ENCODE results near the gene FCGR3A.
A peak's percentile ranks its signal among the peaks of the same experiment; 100 is the strongest.
"Not testable (repeated sequence)": the region's sequence is repeated elsewhere in the genome, so short reads cannot be mapped to it uniquely, and the experiment has no call there.

Gene FCGR3A

DNA sequence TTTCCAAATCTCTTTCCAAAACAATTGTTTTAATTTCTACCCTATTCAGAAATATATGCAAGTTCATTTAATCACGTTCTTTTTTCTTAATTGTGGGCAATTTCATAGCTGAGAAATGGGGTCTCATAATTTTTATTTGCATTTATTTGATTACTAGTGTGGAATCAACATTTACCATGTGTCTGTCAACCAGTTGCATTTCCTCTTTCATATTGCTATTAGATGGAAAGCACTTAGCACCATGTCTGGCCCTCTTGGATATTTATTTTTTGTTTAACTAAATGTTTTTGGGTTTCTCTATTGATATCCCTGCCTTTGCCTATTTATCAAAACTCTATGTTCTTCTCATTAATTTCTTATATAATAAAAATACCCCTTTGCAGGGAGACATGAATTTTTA is 13.9 kb upstream of the FCGR3A start:
- DNase-seq (ENCODE audit: low read depth, low spot score); H3K4me3 ChIP-seq (ENCODE audit: low read depth, low read length); in situ Hi-C loops (cut with HindIII; ENCODE audit: low sequenced_read_pairs): not testable (repeated sequence)

DNA sequence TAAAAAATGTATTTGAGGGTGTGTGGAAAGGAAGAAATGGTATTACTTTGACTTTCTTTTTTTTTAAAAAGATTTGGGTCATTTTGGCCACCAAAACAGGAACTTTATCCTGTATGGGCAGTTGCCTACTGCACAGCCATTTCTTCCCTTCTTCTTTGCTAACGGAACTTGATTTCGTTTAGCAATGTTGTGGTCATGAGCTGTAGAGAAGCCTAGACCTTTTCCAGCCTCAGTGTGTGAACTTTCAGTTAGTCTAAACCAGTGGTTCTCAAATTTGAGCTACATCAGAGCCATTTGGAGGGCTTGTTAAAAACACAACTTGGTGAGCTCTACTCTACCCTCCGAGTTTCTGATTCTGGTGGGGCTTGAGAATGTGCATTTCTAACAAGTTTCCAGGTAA is 12.8 kb upstream of the FCGR3A start:
- in situ Hi-C loops (cut with HindIII; ENCODE audit: low sequenced_read_pairs); H3K4me3 ChIP-seq (ENCODE audit: low read depth, low read length); DNase-seq (ENCODE audit: low read depth, low spot score): not testable (repeated sequence)

DNA sequence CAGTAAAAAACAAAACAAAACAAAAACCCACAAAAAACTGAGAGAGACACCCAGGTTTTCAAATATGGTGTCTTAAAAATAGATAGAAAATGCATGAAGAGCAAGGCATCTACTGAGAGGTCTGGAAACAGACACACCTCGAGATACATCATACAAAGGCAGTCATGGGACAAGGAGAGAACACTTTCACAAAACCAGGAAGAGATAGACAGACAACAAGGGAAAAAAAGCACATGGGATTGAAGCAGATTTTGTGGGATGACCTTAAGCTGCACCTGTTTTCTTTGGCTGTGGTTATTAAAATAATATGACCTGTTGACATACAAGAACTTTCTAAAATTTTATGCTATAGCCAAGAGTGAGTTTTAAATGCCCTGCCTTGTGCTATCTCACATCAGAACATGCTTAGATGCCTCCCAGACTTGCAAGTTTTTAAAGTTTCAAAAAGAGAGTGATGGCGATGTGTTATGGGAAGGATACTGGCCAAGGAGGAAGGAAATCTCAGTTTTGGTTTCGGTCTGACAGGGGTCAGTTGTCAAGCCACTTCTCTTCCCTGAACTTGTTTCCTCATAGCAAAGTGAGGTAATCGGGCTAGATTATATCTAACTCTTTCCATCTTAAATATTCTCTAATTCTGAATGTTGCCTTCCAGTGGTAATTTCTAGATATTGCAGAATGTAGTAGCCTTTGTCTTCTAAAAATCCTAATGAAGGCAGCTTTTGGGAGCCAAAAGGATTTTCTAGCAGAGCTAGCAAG is 11.5 kb upstream of the FCGR3A start:
- in situ Hi-C loops (cut with HindIII; ENCODE audit: low sequenced_read_pairs); H3K4me3 ChIP-seq (ENCODE audit: low read depth, low read length); DNase-seq (ENCODE audit: low read depth, low spot score): not testable (repeated sequence)

DNA sequence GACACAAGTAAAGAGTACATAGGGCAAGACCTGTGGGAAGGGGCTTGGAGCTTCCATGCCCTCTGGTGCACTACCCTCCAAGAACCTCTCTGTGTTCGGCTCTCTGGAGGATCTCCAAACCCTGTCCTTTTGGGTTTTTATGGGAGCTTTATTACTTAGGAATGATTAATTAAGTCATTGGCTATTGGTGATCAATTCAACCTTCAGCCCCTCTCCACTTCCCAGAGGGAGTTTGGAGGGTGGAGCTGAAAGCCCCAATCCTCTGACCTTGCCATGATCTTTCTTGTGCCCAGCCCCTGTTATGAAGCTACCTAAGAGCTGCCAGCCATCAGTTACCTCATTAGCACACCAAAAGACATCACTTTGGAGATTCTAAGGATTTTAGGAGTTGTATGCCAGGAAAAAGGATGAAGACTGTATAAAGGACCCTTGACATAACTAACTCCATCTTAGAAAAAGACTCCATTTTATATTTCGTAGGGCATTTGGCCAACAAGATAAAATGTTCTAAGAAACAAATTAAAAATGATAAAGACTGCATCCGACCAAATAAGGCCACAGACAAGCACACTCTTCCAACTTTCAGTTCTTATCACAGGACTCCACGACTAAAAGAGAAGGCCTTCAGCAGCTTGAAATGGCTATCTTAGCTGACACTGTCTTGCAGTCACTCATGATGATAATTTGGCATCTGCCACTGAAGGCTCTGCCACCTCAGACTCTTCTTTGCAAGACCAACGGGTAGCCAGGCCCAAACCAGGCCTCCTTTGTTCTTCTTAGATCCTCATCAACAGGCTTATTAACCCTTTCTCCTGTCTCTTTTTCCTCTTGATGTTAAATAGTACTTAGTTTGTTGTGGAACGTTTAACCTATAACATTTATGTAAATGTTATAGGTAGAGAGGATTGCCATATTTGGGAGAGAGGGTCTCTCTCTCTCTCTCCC is 8.2 kb upstream of the FCGR3A start:
- in situ Hi-C loops (cut with HindIII; ENCODE audit: low sequenced_read_pairs); DNase-seq (ENCODE audit: low read depth, low spot score); H3K4me3 ChIP-seq (ENCODE audit: low read depth, low read length): not testable (repeated sequence)

DNA sequence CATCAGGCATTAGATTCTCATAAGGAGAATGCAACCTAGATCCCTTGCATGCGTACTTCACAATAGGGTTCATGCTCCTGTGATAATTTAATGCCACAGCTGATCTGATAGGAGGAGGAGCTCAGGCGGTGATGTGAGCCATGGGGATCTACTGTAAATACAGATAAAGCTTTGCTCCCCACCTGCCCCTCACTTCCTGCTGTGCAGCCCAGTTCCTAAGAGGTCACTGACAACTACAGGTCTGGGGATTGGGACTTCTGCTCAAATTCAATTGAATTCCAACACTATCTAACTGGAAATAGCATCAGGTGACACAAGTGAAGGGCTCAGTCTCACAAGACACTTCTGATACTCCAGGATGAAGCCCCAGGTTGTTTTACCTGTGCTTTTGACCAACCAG is 7.4 kb upstream of the FCGR3A start:
- H3K4me3 ChIP-seq (ENCODE audit: low read depth, low read length); in situ Hi-C loops (cut with HindIII; ENCODE audit: low sequenced_read_pairs); DNase-seq (ENCODE audit: low read depth, low spot score): not testable (repeated sequence)

DNA sequence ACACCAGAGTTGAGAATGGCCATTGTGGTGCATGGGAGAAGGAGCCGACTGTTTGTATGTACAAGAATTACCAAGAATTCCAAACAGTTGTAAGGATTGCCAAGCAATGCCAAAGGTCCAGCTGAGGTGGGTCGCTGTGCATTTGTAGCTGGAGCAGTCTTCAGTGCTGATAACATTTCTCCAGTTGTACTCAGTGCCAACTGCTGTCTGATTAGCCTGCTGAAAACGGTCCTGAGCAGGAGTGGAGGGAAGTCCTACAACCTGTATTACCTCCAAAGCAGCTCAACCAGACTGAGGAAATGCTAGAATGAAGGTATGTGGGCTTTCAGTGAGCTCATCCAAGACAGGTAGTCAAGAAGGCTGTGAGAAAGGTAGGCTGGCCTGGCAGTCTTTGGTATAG is 6.5 kb upstream of the FCGR3A start:
- in situ Hi-C loops (cut with HindIII; ENCODE audit: low sequenced_read_pairs); DNase-seq (ENCODE audit: low read depth, low spot score); H3K4me3 ChIP-seq (ENCODE audit: low read depth, low read length): not testable (repeated sequence)

DNA sequence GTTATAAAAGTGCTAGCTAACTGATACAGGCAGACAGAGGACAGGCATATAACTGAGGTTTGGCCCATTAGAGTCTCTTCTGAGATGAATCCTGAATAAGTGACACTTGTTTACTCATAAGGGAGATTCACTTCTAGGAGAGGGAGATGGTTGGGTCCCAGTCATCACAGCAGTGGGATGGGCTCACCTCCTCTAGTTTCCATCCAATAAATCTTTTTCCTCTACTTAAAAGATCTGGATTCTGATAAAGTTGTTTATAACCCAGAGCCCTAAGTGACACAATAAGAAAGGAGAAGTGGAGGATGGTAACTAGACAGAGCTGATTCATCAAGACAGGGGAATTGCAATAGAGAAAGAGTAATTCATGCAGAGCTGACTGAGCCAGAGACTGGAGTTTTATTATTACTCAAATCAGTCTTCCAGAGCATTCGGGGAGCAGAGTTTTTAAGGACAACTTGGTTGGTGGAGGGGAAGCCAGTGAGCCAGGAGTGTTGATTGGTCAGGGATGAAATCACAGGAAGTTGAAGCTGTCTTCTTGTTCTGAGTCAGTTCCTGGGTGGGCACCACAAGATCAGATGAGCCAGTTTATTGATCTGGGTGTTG is 5.3 kb upstream of the FCGR3A start:
- in situ Hi-C loops (cut with HindIII; ENCODE audit: low sequenced_read_pairs); DNase-seq (ENCODE audit: low read depth, low spot score): not testable (repeated sequence)

DNA sequence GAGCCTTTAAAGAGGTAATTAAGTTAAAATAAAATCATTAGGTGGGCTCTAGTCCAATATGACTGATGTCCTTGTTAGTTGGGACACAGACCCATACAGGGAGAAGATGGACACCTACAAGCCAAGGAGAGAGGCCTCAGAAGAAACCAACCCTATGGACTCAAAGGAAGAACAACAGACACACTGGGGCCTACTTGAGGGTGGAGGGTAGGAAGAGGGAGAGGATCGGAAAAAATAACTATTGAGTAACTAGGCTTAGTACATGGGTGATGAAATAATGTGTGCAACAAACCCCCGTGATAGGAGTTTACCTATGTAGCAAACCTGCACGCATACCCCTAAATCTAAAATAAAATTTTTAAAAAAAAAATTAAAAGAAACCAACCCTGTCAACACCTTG is 4.7 kb upstream of the FCGR3A start:
- in situ Hi-C loops (cut with HindIII; ENCODE audit: low sequenced_read_pairs); DNase-seq (ENCODE audit: low read depth, low spot score); H3K4me3 ChIP-seq (ENCODE audit: low read depth, low read length): not testable (repeated sequence)

More for the DNA sequence above, 5.3 kb upstream of the FCGR3A start:
- not testable (repeated sequence) for H3K4me3 ChIP-seq (ENCODE audit: low read depth, low read length)

DNA sequence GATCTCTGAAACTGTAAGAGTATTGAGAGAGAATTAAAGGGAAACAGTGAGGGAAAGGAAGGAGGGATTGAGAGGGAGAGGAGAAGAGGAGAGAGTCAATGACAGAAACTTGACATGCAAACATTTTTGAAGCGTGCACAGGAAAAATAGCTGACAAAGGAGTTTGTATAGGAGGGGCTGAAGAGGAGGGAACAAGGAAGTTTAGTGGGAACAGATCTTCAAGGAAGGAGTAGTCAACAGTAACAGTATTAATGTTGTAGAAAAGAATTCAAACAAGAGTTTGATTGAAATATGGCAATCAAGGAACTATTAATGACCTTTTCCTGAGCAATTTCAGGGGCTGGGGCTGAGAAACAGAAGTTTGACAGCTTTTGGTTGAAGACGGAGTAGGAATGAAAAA is 4.0 kb upstream of the FCGR3A start:
- H3K4me3 ChIP-seq (ENCODE audit: low read depth, low read length); in situ Hi-C loops (cut with HindIII; ENCODE audit: low sequenced_read_pairs); DNase-seq (ENCODE audit: low read depth, low spot score): not testable (repeated sequence)

DNA sequence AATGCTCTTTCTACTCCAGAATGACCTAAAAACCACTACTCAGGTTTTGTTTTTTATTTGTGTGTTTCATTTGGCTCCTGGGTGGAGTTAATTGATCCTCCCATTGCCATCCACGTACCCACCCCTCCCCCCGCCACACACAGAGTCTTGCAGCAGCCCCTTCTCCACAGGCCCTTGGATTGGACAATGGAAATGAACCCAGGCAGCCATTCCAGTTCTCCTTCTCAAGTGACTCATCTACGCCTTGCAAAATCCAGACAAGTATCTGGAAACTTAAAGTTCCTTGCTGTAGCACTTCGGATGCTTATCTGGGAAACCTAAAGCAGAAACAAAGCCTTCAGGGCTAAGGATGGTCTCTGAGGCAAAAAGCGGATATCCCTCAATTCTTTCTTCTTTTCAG is 1.3 kb upstream of the FCGR3A start:
- H3K4me3 ChIP-seq (ENCODE audit: low read depth, low read length); in situ Hi-C loops (cut with HindIII; ENCODE audit: low sequenced_read_pairs); DNase-seq (ENCODE audit: low read depth, low spot score): not testable (repeated sequence)

DNA sequence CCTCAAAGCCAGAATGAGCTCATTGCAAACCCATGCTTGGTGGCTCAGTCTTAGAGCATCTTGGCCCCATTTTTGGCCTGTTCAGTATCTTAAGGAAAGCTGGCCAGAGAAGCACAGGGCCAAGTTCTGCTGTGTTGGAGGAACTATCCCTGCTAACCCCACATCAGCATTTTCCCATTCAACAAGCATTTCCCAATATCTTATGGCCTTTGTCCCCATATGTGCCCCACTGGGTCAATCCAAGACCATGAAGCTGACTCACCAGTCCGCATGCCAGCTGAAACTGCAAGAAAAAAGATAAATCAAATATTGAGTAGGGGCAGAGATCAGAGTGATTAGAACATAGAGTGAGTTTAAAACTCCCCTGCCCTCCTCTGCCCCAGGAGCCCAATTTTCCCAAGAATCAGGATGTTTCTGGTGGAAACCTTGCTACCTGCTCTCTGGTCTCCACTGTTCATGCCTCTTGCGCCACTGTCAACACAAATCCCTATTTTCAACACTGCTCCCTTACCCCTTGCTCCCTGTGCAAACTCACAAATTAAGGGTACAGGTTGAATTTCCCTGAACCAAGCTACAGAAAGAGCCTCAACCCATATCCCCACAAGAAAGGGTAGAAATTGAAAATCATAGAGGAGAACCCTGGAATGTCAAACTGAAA is 740 bp downstream of the FCGR3A start:
- DNase-seq (ENCODE audit: low read depth, low spot score); H3K4me3 ChIP-seq (ENCODE audit: low read depth, low read length); in situ Hi-C loops (cut with HindIII; ENCODE audit: low sequenced_read_pairs): not testable (repeated sequence)

DNA sequence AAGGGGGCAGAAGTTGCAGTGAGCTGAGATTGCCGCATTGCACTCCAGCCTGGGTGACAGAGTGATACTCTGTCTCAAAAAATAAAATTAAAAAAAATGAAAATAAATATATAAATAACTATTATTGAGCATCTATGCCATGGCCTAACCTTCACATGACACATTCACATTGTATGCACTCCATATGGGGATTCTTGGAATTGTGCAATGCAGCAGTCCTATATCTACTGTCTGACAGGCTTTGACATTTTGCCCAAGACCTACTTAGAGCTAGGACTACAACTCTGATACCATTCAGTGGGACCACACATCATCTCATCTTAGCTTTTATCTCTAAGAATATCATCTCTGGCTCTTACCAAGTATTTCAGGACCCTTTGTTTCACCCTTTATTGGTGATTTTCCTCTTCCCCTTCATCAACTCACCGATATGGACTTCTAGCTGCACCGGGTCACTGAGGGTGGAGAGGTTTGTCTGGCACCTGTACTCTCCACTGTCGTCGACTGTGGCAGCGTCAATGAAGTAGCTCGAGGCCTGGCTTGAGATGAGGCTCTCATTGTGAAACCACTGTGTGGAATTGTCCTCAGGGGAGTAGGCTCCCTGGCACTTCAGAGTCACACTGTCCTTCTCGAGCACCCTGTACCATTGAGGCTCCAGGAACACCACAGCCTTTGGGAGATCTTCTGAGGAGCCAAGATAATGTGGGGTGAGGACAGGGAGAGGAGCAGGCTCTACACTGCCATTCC is 1.4 kb downstream of the FCGR3A start:
- DNase-seq (ENCODE audit: low read depth, low spot score); H3K4me3 ChIP-seq (ENCODE audit: low read depth, low read length); in situ Hi-C loops (cut with HindIII; ENCODE audit: low sequenced_read_pairs): not testable (repeated sequence)

DNA sequence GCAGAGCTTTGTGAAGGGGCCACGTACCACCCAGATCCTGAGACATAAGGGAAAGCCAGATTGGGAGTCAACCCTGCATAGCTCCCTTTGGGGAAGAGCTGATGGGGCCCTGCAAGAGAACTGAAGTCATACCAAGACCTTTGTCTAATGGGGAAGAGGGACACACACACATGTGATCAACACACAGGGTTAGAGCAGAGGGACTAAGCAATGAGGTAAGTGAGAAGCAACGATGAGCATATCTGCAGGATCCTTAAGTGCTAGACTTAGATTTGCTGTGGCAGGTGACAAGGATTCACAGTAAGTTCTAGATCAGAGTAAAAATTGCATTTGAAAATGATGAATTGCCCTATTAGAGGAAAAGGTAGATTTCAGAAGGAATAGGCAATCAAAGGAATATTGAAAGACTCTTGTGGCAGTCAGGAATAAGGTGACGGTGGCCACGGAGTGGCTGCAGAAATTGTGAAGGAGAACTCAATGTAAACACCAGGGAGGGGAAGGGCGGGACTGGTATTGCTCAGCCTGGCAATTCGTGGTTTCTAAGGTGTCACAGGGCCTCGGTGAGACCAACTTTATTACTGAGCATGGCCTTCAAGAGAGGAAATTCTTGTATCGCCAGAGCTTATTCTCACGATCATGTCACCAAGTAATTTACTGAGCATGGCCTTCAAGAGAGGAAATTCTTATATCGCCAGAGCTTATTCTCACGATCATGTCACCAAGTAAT is 4.5 kb downstream of the FCGR3A start:
- DNase-seq (ENCODE audit: low read depth, low spot score); H3K4me3 ChIP-seq (ENCODE audit: low read depth, low read length); in situ Hi-C loops (cut with HindIII; ENCODE audit: low sequenced_read_pairs): not testable (repeated sequence)

DNA sequence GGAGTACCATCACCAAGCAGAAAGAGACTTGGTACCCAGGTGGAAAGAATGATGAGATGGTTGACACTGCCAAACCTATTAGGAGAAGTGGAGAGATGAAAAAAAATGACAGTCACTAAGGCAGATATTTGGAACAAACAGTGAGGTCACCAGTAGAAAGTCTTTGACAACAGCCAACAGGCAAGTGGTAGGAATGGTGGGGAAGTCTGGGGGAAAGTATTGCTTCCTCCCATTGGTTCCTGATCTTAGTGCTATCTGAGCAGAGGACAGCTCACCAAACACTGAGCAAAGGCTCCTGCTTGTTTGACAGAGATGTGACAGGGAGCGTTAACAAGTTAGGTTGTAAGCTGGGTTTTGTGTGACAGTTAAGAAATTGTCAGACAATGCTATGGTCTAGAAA is 6.5 kb downstream of the FCGR3A start:
- DNase-seq (ENCODE audit: low read depth, low spot score); in situ Hi-C loops (cut with HindIII; ENCODE audit: low sequenced_read_pairs); H3K4me3 ChIP-seq (ENCODE audit: low read depth, low read length): not testable (repeated sequence)

DNA sequence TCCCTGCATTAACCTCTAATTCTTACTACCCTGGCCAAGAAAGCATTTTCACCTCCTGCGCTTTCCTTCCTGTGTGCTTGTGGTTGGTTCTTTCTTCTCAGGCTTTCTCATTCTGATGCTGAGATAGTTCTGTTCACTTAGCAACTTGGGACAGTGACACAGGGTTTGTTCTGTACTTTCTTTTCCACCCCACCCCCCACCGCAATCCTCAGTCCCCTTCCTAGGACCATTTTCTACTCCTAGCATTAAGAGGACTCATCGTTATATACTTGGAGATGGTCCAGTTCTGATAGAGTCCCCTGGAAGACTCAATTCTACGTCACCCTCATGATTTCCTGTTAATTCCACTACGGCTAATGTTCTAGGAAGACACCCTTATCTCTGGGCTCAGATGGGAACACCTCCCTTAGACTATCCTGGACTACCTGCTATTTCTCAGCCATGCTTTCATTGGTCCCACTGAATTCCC is 7.5 kb downstream of the FCGR3A start:
- DNase-seq (ENCODE audit: low read depth, low spot score); H3K4me3 ChIP-seq (ENCODE audit: low read depth, low read length); in situ Hi-C loops (cut with HindIII; ENCODE audit: low sequenced_read_pairs): not testable (repeated sequence)

DNA sequence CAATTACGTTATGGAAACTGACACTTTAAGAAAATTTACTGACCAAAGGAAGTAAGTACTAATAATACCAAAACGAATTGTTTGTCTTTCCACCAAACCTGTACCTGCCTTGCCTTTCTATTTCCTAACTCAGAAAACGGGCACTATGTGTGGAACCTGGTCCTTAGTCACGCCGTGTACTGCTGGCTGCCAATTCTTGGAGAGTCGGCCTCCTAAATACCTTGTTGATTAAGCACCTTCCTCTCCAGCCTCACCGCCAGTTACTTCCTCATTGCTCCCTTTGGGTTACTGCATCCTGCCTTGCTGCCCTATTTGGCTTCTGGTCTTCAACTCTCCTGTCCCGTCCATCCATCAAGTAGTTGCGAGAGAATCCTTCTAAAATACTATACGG is 9.1 kb downstream of the FCGR3A start:
- DNase-seq (ENCODE audit: low read depth, low spot score); in situ Hi-C loops (cut with HindIII; ENCODE audit: low sequenced_read_pairs): not testable (repeated sequence)
- peak overlapping the region; percentile 68 for H3K4me3 ChIP-seq (ENCODE audit: low read depth, low read length)

Measured in astrocyte of the spinal cord (primary cell).